HG03045 (cell line): ENCODE data around the gene ZNF385B.

ENCODE experiments used
- ATAC-seq: cut with Tn5 transposase; IDR thresholded peaks from one replicate; pipeline ENCODE4 v1.9.1; 2021; ENCODE audit warnings: mild to moderate bottlenecking, moderate library complexity; ENCODE audit not compliant: unreplicated experiment

ZNF385B gene

GRCh38 chr2:179594268-179595112 lies 266.9 kb downstream of the ZNF385B start:
- ATAC-seq: no peak

GRCh38 chr2:179593323-179593722 lies 268.1 kb downstream of the ZNF385B start:
- ATAC-seq: no peak

- no peak for ATAC-seq
These were observed 269.1 kb downstream of the ZNF385B start for GRCh38 chr2:179592167-179592936.

- no peak for ATAC-seq
These were observed 269.7 kb downstream of the ZNF385B start for GRCh38 chr2:179591690-179592089.

- no peak for ATAC-seq
These were observed 272.8 kb downstream of the ZNF385B start for GRCh38 chr2:179588486-179589145.

- ATAC-seq: no peak
These were observed 276.7 kb downstream of the ZNF385B start for GRCh38 chr2:179584760-179585159.

GRCh38 chr2:179581605-179582004 lies 279.8 kb downstream of the ZNF385B start:
- no peak for ATAC-seq

GRCh38 chr2:179580378-179581146 lies 280.9 kb downstream of the ZNF385B start:
- ATAC-seq: no peak

- ATAC-seq: no peak
These were observed 281.6 kb downstream of the ZNF385B start for GRCh38 chr2:179579800-179580199.

GRCh38 chr2:179578171-179578916 lies 283.1 kb downstream of the ZNF385B start:
- ATAC-seq: no peak

GRCh38 chr2:179574061-179574519 lies 287.3 kb downstream of the ZNF385B start:
- no peak for ATAC-seq

GRCh38 chr2:179572544-179572943 lies 288.9 kb downstream of the ZNF385B start:
- ATAC-seq: no peak

- ATAC-seq: no peak
These were observed 289.7 kb downstream of the ZNF385B start for GRCh38 chr2:179571721-179572120.

GRCh38 chr2:179571252-179571651 lies 290.2 kb downstream of the ZNF385B start:
- ATAC-seq: no peak

- ATAC-seq: no peak
These were observed 291.6 kb downstream of the ZNF385B start for GRCh38 chr2:179569831-179570233.

GRCh38 chr2:179565807-179566206 lies 295.6 kb downstream of the ZNF385B start:
- ATAC-seq: no peak

- ATAC-seq: no peak
These were observed 299.0 kb downstream of the ZNF385B start for GRCh38 chr2:179562330-179562885.

- ATAC-seq: no peak
These were observed 299.7 kb downstream of the ZNF385B start for GRCh38 chr2:179561702-179562101.

GRCh38 chr2:179560257-179560735 lies 301.1 kb downstream of the ZNF385B start:
- ATAC-seq: no peak
